ENCODE results near the gene TECPR1. TPM values are rescaled to one million over a fixed set of nuclear protein-coding genes. Genes with fewer than 3 reads are reported as not detected.

Gene TECPR1
- total RNA-seq, 1 experiment from 2014 or later: 13.9 TPM

- no peaks in the 10 kb centered on the region for H4K20me1 ChIP-seq (ENCODE audit: control insufficient read depth, insufficient read depth, insufficient read length)
- no peaks in the 10 kb centered on the region for H3K27me3 ChIP-seq (ENCODE audit: insufficient read depth, low read length)
Observed at GRCh38 chr7:98286093-98286539, 34.1 kb upstream of the TECPR1 start.

More at GRCh38 chr7:98286093-98286539, 34.1 kb upstream of the TECPR1 start:
- Histone ChIP-seq H4K8ac (replicated peaks; ENCODE audit: insufficient read length, low read depth, low read length) (no peak overlapping the region), H3K9me3 (ENCODE audit: control insufficient read depth, low read depth, low read length) (no peaks in the 10 kb centered on the region), H4K5ac (ENCODE audit: insufficient read length, low read depth, low read length) (no peak overlapping the region), H3T11ph (ENCODE audit: low read length) (no peak overlapping the region), H3K14ac (ENCODE audit: insufficient read depth, low read length) (no peak overlapping the region), H3K4me2 (ENCODE audit: insufficient read depth, insufficient read length, low read length) (no peak overlapping the region), H3K27ac (ENCODE audit: insufficient read length, low read depth, low read length) (no peak overlapping the region), H3K18ac (ENCODE audit: insufficient read length, low read depth, low read length) (no peak overlapping the region), H3K79me2 (ENCODE audit: insufficient read depth, low read length) (peaks cover 2% of the 10 kb centered on the region; the same call in 1 of the 2 replicates), H3K56ac (ENCODE audit: insufficient read length, low read depth, low read length) (no peak overlapping the region), H2AK5ac (ENCODE audit: insufficient read length, low read length) (no peak overlapping the region), H3K4me1 (ENCODE audit: insufficient read depth, low read length) (no peaks in the 10 kb centered on the region; the same call in 1 of the 2 replicates), H4K91ac (ENCODE audit: insufficient read length, low read depth, low read length) (no peak overlapping the region), H3K4ac (ENCODE audit: low read depth, low read length) (no peak overlapping the region), H3K23ac (ENCODE audit: insufficient read length, low read depth, low read length) (no peak overlapping the region), H3K23me2 (ENCODE audit: insufficient read length, low read depth, low read length, poor library complexity, severe bottlenecking) (peaks cover 6% of the 10 kb centered on the region), H2AFZ (ENCODE audit: low read length) (no peak overlapping the region), H2BK12ac (ENCODE audit: insufficient read length, low read depth, low read length) (no peak overlapping the region), H3K79me1 (ENCODE audit: insufficient read depth, low read depth, low read length, poor library complexity, severe bottlenecking) (peaks cover 6% of the 10 kb centered on the region), H2BK15ac (ENCODE audit: low read depth, low read length) (no peak overlapping the region), H2BK20ac (ENCODE audit: low read depth, low read length, poor library complexity, severe bottlenecking) (no peak overlapping the region), H2BK120ac (ENCODE audit: low read depth, low read length, poor library complexity, severe bottlenecking) (no peak overlapping the region), H3K9ac (ENCODE audit: extremely low read depth, insufficient read length, low read length) (no peak overlapping the region), H2BK5ac (ENCODE audit: insufficient read length, low read length) (no peak overlapping the region)
- Mint-ChIP-seq H3K9me3 (no peaks in the 10 kb centered on the region), H3K4me3 (no peak overlapping the region; a peak in 1 of 5 replicates), H3K27me3 (ENCODE audit: low read depth) (no peaks in the 10 kb centered on the region), H3K27ac (no peak overlapping the region), H3K4me1 (peaks cover 30 to 40% of the 10 kb centered on the region in 2 experiments), H3K36me3 (ENCODE audit: insufficient read depth in 1 of 3, low read depth in 3 of 3) (peaks cover 6 to 27% (median 21%) of the 10 kb centered on the region in 3 experiments)
- no peak for DNase-seq
- no peak for TF ChIP-seq CTCF (conservative IDR thresholded peaks at IDR 0.05)
- no CpG with 5 or more reads among the region's 14 CpGs for WGBS (ENCODE audit: extremely low coverage, insufficient read length, low lambda C conversion rate)
